Ectodermal cell (in vitro differentiated cells): ENCODE results near the gene PNMA6E.

Source experiments
- H3K27ac ChIP-seq: 2 replicates; pipeline ENCODE4 v1.7.0; 2013; ENCODE audit warnings: mild to moderate bottlenecking, low read depth, low read length; ENCODE audit not compliant: insufficient read depth, poor library complexity, severe bottlenecking
- H3K27me3 ChIP-seq: 2 replicates; pipeline ENCODE4 v1.7.0; 2013; ENCODE audit warnings: mild to moderate bottlenecking, low read length; ENCODE audit not compliant: insufficient read depth, control insufficient read depth, poor library complexity, severe bottlenecking
- H3K36me3 ChIP-seq: one replicate; pipeline ENCODE4 v1.7.0; 2013; ENCODE audit warnings: low read length; ENCODE audit not compliant: control insufficient read depth, insufficient read depth
- H3K4me1 ChIP-seq: one replicate; pipeline ENCODE4 v1.7.0; 2013; ENCODE audit warnings: low read length; ENCODE audit not compliant: control insufficient read depth, insufficient read depth
- H3K4me3 ChIP-seq: 2 replicates; pipeline ENCODE4 v1.7.0; 2013; ENCODE audit warnings: low read depth, low read length, control low read depth; ENCODE audit not compliant: insufficient read depth
- H3K9me3 ChIP-seq: 2 replicates; pipeline ENCODE4 v1.7.0; 2013; ENCODE audit warnings: mild to moderate bottlenecking, low read length, moderate library complexity; ENCODE audit not compliant: control insufficient read depth
- WGBS, 2 experiments: methylation state at CpG; one replicate each; pipeline ENCODE4 v1.1.7; 2013; ENCODE audit warnings: missing lambda C conversion rate in 2 of 2; 5-methylcytosine and 5-hydroxymethylcytosine counted together

PNMA6E gene

DNA sequence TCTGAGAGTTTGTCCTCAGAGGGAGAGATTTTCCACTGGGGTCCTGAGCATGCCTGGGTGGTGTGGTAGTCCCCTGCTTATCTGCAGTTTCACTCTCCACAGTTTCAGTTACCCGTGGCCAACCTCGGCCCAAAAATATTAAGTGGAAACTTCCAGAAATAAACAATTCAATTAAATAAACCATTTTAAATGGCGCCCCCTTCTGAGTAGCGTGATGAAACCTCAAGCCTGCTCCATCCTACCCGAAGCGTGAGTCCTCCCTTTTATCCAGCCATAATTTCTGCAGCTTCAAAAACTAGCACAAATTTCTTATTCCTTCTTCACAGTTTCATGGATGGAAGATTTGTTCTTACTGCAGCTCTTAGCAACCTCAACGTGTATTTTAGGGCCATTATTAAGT is 26.7 kb downstream of the PNMA6E start:
- 76 to 78% methylated on average over 7 of the region's 7 CpGs for WGBS, 2 experiments
- Histone ChIP-seq H3K27ac (no peak overlapping the region), H3K9me3 (no peaks in the 10 kb centered on the region)

GRCh38 chrX:153372949-153373348 is 28.2 kb downstream of the PNMA6E start:
- H3K4me3 ChIP-seq, result no peak overlapping the region
- H3K36me3 ChIP-seq, result no peaks in the 10 kb centered on the region
- no peaks in the 10 kb centered on the region for H3K4me1 ChIP-seq
- H3K9me3 ChIP-seq, result no peaks in the 10 kb centered on the region
- H3K27me3 ChIP-seq, result no peaks in the 10 kb centered on the region
- H3K27ac ChIP-seq, result no peak overlapping the region

More for the DNA sequence above, 26.7 kb downstream of the PNMA6E start:
- Histone ChIP-seq H3K27me3 (no peaks in the 10 kb centered on the region), H3K4me1 (no peaks in the 10 kb centered on the region), H3K36me3 (no peaks in the 10 kb centered on the region), H3K4me3 (no peak overlapping the region)

GRCh38 chrX:153371256-153371655 is 29.9 kb downstream of the PNMA6E start:
- WGBS, 2 experiments, result 83 to 86% methylated on average over 3 of the region's 3 CpGs
- Histone ChIP-seq H3K27me3 (no peaks in the 10 kb centered on the region), H3K27ac (no peak overlapping the region), H3K4me3 (no peak overlapping the region), H3K4me1 (no peaks in the 10 kb centered on the region), H3K9me3 (no peaks in the 10 kb centered on the region), H3K36me3 (no peaks in the 10 kb centered on the region)

DNA sequence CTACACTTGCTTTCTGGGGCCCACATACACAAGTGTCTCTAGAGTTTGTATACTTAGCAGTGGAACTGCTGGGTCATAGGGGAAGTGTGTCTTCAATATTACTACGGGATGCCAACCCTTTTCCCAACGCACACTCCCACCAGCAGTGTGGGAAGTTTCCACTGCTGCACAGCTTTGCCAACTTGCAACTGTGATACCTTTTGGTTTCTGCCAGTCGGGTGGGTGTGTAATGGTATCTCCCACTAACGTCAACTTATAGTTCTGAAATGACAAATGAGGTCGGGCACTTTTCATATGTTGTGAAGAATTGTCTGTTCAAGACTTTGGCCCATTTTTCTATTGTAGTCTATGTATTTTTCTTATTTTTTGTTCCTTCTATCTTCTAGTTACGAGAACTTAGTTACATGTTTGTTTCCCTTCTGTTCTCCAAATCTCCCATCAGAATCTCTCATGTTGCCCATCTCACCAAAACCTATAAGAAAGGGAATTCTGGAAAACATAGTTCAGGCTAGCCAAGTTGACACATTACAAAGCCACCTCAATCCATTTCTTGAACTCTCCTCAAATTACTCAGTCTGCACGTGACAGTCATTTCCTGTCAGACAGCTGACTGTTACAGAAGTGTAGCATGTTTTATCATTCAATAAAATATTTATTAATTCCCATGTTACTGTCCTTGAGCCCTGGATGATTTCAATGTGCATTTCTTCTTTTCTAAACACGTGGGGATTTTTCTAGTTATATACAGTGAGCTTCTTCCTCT is 30.7 kb downstream of the PNMA6E start:
- Histone ChIP-seq H3K4me1 (no peaks in the 10 kb centered on the region), H3K4me3 (no peak overlapping the region), H3K27ac (no peak overlapping the region), H3K27me3 (no peaks in the 10 kb centered on the region), H3K36me3 (no peaks in the 10 kb centered on the region), H3K9me3 (no peaks in the 10 kb centered on the region)
- WGBS, 2 experiments, result 95 to 96% methylated on average over 6 to 7 of the region's 8 CpGs

DNA sequence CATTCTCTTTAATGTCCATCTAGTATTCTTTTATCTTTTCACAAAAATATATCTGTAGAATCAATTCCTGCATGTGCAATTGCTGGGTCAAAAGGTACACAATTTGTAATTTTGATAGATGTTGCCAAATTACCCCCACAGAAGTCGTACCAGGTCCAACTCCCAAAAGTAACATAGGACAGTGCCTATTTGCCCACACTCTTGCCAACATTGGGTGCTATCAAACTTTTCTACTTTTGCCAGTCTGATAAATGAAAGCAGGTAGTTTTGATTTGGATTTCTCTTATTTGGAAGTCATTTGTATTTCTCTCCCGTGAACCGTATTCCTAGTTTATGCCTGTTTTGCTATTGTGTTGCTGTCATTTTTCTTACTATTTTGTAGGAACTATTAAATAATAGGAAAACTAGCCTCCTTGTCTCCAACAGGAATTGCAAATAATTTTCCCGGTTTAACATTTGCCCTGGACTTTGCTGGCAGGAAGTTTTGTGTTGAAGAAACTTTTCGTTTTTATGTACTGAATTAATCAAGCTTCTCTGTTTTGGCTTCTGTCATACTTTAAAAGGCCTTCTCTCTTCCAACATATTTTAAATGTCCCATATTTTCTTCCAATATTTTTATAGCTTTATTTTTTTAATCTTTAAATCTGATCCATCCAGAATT is 34.1 kb downstream of the PNMA6E start:
- Histone ChIP-seq H3K27me3 (no peaks in the 10 kb centered on the region), H3K4me3 (no peak overlapping the region), H3K36me3 (no peaks in the 10 kb centered on the region), H3K4me1 (no peaks in the 10 kb centered on the region), H3K9me3 (no peaks in the 10 kb centered on the region), H3K27ac (no peak overlapping the region)
- 84% methylated on average over 5 of the region's 5 CpGs; no CpG with 5 or more reads in 1 of the 2 experiments for WGBS, 2 experiments

- no peaks in the 10 kb centered on the region for H3K36me3 ChIP-seq
- H3K27me3 ChIP-seq, result no peaks in the 10 kb centered on the region
- H3K27ac ChIP-seq, result no peak overlapping the region
- H3K4me1 ChIP-seq, result no peaks in the 10 kb centered on the region
- H3K9me3 ChIP-seq, result no peaks in the 10 kb centered on the region
- WGBS, 2 experiments, result 91 to 92% methylated on average over 3 of the region's 3 CpGs
- no peak overlapping the region for H3K4me3 ChIP-seq
Measured at GRCh38 chrX:153366119-153366518, 35.0 kb downstream of the PNMA6E start.

GRCh38 chrX:153365670-153366069 is 35.5 kb downstream of the PNMA6E start:
- Histone ChIP-seq H3K4me1 (no peaks in the 10 kb centered on the region), H3K27me3 (no peaks in the 10 kb centered on the region), H3K27ac (no peak overlapping the region), H3K36me3 (no peaks in the 10 kb centered on the region), H3K4me3 (no peak overlapping the region), H3K9me3 (no peaks in the 10 kb centered on the region)
- 89 to 100% methylated on average over 1 to 2 of the region's 4 CpGs for WGBS, 2 experiments

DNA sequence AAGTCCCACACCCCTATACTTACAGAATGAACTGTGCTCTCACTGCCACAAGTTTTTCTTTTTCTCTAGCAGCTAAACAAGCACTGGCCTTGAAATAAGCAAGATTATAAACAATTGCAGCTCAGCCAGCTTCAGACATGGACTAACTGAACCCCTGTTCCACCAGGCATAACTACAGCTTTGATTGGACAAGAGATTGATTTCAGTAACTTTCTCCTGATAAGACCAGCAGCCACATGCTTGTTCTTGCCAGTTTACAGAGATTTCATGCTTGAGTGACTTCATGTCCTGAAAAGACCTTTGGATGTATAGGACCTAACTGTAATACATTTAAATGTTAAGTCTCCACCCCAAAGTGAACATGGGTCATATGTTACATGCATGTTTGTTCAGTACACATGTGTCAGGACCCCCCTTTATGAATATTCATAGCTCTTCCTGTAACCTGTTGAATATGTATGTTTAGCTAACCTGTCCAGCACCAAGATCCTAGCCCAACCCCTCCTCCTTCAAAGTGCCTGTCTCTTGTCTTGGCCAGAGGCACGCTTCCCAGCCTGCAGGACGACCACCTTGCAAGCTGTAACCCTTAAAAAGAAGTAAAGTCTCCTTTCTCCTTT is 39.3 kb downstream of the PNMA6E start:
- Histone ChIP-seq H3K27ac (no peak overlapping the region), H3K4me3 (no peak overlapping the region), H3K9me3 (no peaks in the 10 kb centered on the region), H3K4me1 (no peaks in the 10 kb centered on the region), H3K27me3 (no peaks in the 10 kb centered on the region), H3K36me3 (no peaks in the 10 kb centered on the region)
- 92 to 100% methylated on average over 1 to 2 of the region's 2 CpGs for WGBS, 2 experiments

- Histone ChIP-seq H3K4me1 (no peaks in the 10 kb centered on the region), H3K36me3 (no peaks in the 10 kb centered on the region), H3K4me3 (no peak overlapping the region), H3K27ac (no peak overlapping the region), H3K9me3 (no peaks in the 10 kb centered on the region), H3K27me3 (no peaks in the 10 kb centered on the region)
- 92 to 94% methylated on average over 1 of the region's 1 CpG for WGBS, 2 experiments
Measured at GRCh38 chrX:153357877-153358276, 43.3 kb downstream of the PNMA6E start.

DNA sequence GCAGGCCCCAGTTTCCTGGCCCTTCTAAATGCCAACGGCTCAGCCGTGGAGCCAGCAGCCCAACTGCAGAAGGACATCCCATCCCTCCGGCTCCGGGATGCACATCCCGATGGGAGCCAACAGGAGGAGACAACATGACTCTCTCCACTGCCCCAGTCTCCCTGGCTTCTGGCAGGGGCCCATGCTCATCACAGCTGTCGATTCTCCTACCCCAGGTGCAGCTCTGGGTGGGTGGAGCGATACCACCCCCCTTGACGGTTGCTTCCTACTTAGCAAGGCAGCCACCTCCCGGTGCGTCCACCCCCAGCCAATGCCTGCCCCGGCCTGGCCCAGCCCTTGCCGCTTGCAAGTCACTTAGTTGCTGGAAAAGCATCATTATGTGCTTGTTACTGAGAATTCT is 47.7 kb downstream of the PNMA6E start:
- Histone ChIP-seq H3K4me3 (no peak overlapping the region), H3K4me1 (no peaks in the 10 kb centered on the region), H3K27me3 (no peaks in the 10 kb centered on the region), H3K27ac (no peak overlapping the region), H3K9me3 (no peaks in the 10 kb centered on the region), H3K36me3 (no peaks in the 10 kb centered on the region)
- 82 to 85% methylated on average over 12 of the region's 12 CpGs for WGBS, 2 experiments
